ENCODE measurements around the gene SSU72.
"Not testable (repeated sequence)": the region's sequence is repeated elsewhere in the genome, so short reads cannot be mapped to it uniquely, and the experiment has no call there.

DNA sequence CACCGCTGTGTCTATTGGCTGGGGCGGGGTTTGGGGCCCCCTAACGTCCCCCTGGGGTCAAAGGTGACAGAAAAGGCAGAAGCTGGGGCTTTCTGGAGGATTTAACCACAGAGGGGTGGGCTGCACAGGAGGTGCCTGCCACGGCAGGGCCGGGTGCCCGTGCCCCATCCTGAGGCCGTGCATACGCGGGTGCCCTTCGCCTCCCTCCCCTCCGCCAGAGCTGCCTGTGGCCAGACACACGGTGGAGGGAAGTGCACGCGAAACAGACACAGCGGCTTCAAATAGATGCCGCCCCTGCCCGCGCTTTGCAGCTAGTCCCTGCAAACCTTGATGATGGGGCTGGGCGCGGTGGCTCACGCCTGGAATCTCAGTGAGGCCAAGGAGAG lies 65.2 kb downstream of the SSU72 start:
- TF ChIP-seq, protein P1, sequence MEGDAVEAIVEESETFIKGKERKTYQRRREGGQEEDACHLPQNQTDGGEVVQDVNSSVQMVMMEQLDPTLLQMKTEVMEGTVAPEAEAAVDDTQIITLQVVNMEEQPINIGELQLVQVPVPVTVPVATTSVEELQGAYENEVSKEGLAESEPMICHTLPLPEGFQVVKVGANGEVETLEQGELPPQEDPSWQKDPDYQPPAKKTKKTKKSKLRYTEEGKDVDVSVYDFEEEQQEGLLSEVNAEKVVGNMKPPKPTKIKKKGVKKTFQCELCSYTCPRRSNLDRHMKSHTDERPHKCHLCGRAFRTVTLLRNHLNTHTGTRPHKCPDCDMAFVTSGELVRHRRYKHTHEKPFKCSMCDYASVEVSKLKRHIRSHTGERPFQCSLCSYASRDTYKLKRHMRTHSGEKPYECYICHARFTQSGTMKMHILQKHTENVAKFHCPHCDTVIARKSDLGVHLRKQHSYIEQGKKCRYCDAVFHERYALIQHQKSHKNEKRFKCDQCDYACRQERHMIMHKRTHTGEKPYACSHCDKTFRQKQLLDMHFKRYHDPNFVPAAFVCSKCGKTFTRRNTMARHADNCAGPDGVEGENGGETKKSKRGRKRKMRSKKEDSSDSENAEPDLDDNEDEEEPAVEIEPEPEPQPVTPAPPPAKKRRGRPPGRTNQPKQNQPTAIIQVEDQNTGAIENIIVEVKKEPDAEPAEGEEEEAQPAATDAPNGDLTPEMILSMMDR (IDR thresholded peaks at IDR 0.05; ENCODE audit: poor library complexity, severe bottlenecking) = not testable (repeated sequence)
- not testable (repeated sequence) for TF ChIP-seq EP300 (conservative IDR thresholded peaks at IDR 0.05; ENCODE audit: poor library complexity, severe bottlenecking); POLR2AphosphoS5 (IDR thresholded peaks at IDR 0.05)

Measured in neural cell (in vitro differentiated cells).